ENCODE measurements around the gene CTBS. TPM values are rescaled to one million over a fixed set of nuclear protein-coding genes. Genes with fewer than 3 reads are reported as not detected.
A peak's percentile ranks its signal among the peaks of the same experiment; 100 is the strongest.

CTBS gene
- total RNA-seq, 2 donors from 2014 or later = 13.6 to 22.7 TPM

- Histone ChIP-seq H3K4me3 (no peak overlapping the region), H3K27me3 (no peaks in the 10 kb centered on the region), H3K9ac (ENCODE audit: low read depth in 2 of 2, low read length in 2 of 2) (no peak overlapping the region), H3K9me3 (peaks cover 10% of the 10 kb centered on the region), H3K4me1 (no peaks in the 10 kb centered on the region), H3K27ac (no peak overlapping the region), H3K36me3 (no peaks in the 10 kb centered on the region)
- intact Hi-C loops (cut with DNase I) = no loop called here
- DNase-seq = no peak
- TF ChIP-seq CTCF (IDR thresholded peaks at IDR 0.05) = no peak
Observed at GRCh38 chr1:84606977-84607376, 32.7 kb upstream of the CTBS start.

GRCh38 chr1:84605157-84605556 is 30.9 kb upstream of the CTBS start:
- Histone ChIP-seq H3K27me3 (no peaks in the 10 kb centered on the region), H3K4me3 (no peak overlapping the region), H3K27ac (no peak overlapping the region), H3K9me3 (peaks cover 10% of the 10 kb centered on the region), H3K36me3 (no peaks in the 10 kb centered on the region), H3K9ac (ENCODE audit: low read depth in 2 of 2, low read length in 2 of 2) (no peak overlapping the region), H3K4me1 (no peaks in the 10 kb centered on the region)
- DNase-seq = no peak
- no peak for TF ChIP-seq CTCF (IDR thresholded peaks at IDR 0.05)
- intact Hi-C loops (cut with DNase I) = no loop called here

GRCh38 chr1:84603941-84604830 is 29.9 kb upstream of the CTBS start:
- peak overlapping the region in 1 of 2 donors; percentile 5 for H3K9ac ChIP-seq (ENCODE audit: low read depth in 2 of 2, low read length in 2 of 2)
- H3K27ac ChIP-seq = peak overlapping the region; percentile 12
- H3K4me1 ChIP-seq = no peaks in the 10 kb centered on the region
- peaks cover 10% of the 10 kb centered on the region for H3K9me3 ChIP-seq
- DNase-seq = no peak
- TF ChIP-seq CTCF (IDR thresholded peaks at IDR 0.05) = no peak
- no peaks in the 10 kb centered on the region for H3K27me3 ChIP-seq
- intact Hi-C loops (cut with DNase I) = no loop called here
- no peak overlapping the region for H3K4me3 ChIP-seq
- H3K36me3 ChIP-seq = no peaks in the 10 kb centered on the region

GRCh38 chr1:84603223-84603622 is 29.0 kb upstream of the CTBS start:
- no peaks in the 10 kb centered on the region for H3K36me3 ChIP-seq
- no peaks in the 10 kb centered on the region for H3K27me3 ChIP-seq
- no peaks in the 10 kb centered on the region for H3K4me1 ChIP-seq
- peaks cover 10% of the 10 kb centered on the region for H3K9me3 ChIP-seq
- DNase-seq = no peak
- intact Hi-C loops (cut with DNase I) = no loop called here
- no peak for TF ChIP-seq CTCF (IDR thresholded peaks at IDR 0.05)
- H3K4me3 ChIP-seq = no peak overlapping the region
- H3K27ac ChIP-seq = no peak overlapping the region
- no peak overlapping the region for H3K9ac ChIP-seq (ENCODE audit: low read depth in 2 of 2, low read length in 2 of 2)

GRCh38 chr1:84600796-84601195 is 26.6 kb upstream of the CTBS start:
- Histone ChIP-seq H3K4me3 (no peak overlapping the region), H3K9me3 (peaks cover 10% of the 10 kb centered on the region), H3K36me3 (no peaks in the 10 kb centered on the region), H3K4me1 (no peaks in the 10 kb centered on the region), H3K9ac (ENCODE audit: low read depth in 2 of 2, low read length in 2 of 2) (no peak overlapping the region), H3K27ac (no peak overlapping the region), H3K27me3 (no peaks in the 10 kb centered on the region)
- no peak for DNase-seq
- intact Hi-C loops (cut with DNase I) = no loop called here
- TF ChIP-seq CTCF (IDR thresholded peaks at IDR 0.05) = no peak

All from colonic mucosa (tissue), 4 donors.